WTC11 (cell line): ENCODE measurements around the gene OR2F2. TPM values are rescaled to one million over a fixed set of nuclear protein-coding genes. Genes with fewer than 3 reads are reported as not detected.
A peak's percentile ranks its signal among the peaks of the same experiment; 100 is the strongest.

Experiments used
- ATAC-seq: fragments of 200-7000 bp; cut with Tn5 transposase; 2 replicates; pipeline ENCODE4 v1.10.0; 2021; ENCODE audit warnings: mild to moderate bottlenecking, moderate library complexity
- CTCF ChIA-PET: fragments of 300-600 bp; sonication (Branson Sonifier 250); formaldehyde crosslinking; loops from one replicate; lab custom pipeline; 2021; ENCODE audit warnings: antibody characterized with exemption; lab: Charles Lee
- POLR2A ChIA-PET: fragments of 350-600 bp; sonication (Branson Sonifier 250); formaldehyde crosslinking; loops from one replicate; lab custom pipeline; 2021; ENCODE audit warnings: antibody characterized with exemption; lab: Charles Lee
- DNase-seq: peaks from one replicate; pipeline ENCODE4 v3.0.0; 2021; ENCODE audit warnings: low spot score
- H3K27ac Mint-ChIP-seq: 2 replicates; pipeline ENCODE4 v1.8.0; 2021; ENCODE audit warnings: mixed read lengths
- H3K27me3 Mint-ChIP-seq: 2 replicates; pipeline ENCODE4 v1.8.0; 2021; ENCODE audit warnings: low read depth, mild to moderate bottlenecking, moderate library complexity, mixed read lengths
- H3K36me3 Mint-ChIP-seq: 2 replicates; pipeline ENCODE4 v1.8.0; 2021; ENCODE audit warnings: mixed read lengths
- H3K4me1 Mint-ChIP-seq: 2 replicates; pipeline ENCODE4 v1.8.0; 2022; ENCODE audit warnings: mixed read lengths
- H3K4me3 Mint-ChIP-seq: 2 replicates; pipeline ENCODE4 v1.8.0; 2021; ENCODE audit warnings: mild to moderate bottlenecking, moderate library complexity, mixed read lengths
- H3K9me3 Mint-ChIP-seq: 2 replicates; pipeline ENCODE4 v1.8.0; 2021; ENCODE audit warnings: mixed read lengths
- ELF4 ChIP-seq: sonication (generic); formaldehyde crosslinking; IDR thresholded peaks from 2 replicates; pipeline ENCODE4 v1.8.1; 2022; ENCODE audit warnings: low read depth, mild to moderate bottlenecking, moderate library complexity, missing genetic modification reagents
- ETV6 ChIP-seq: sonication (generic); formaldehyde crosslinking; IDR thresholded peaks from 2 replicates; pipeline ENCODE4 v1.8.1; 2022; ENCODE audit warnings: mild to moderate bottlenecking, missing genetic modification reagents
- FOXP1 ChIP-seq: sonication (generic); formaldehyde crosslinking; IDR thresholded peaks from 2 replicates; pipeline ENCODE4 v1.8.0; 2022; ENCODE audit warnings: missing genetic modification reagents, mild to moderate bottlenecking, moderate library complexity, borderline replicate concordance
- MXD4 ChIP-seq: fragments of 250-450 bp; sonication (Bioruptor Pico); IDR thresholded peaks from 2 replicates; pipeline ENCODE4 v1.8.0; 2021; ENCODE audit warnings: mild to moderate bottlenecking, moderate library complexity, borderline replicate concordance
- NR2C2 ChIP-seq: sonication (generic); formaldehyde crosslinking; IDR thresholded peaks from 2 replicates; pipeline ENCODE4 v1.8.0; 2022; ENCODE audit warnings: mild to moderate bottlenecking, missing genetic modification reagents
- SMAD4 ChIP-seq: sonication (generic); formaldehyde crosslinking; IDR thresholded peaks from 2 replicates; pipeline ENCODE4 v1.8.0; 2022; ENCODE audit warnings: mild to moderate bottlenecking, missing genetic modification reagents
- ZNF121 ChIP-seq: sonication (generic); formaldehyde crosslinking; IDR thresholded peaks from 2 replicates; pipeline ENCODE4 v1.8.0; 2023; ENCODE audit warnings: missing genetic modification reagents
- ZNF423 ChIP-seq: fragments of 250-450 bp; sonication (Bioruptor Pico); IDR thresholded peaks from 2 replicates; pipeline ENCODE4 v2.1.2; 2022; ENCODE audit warnings: mild to moderate bottlenecking, moderate library complexity
- total RNA-seq: library from RNA; stranded (reverse); gene quantifications from 3 replicates; pipeline ENCODE4 v1.2.3, GENCODE V29; 2021
- TF ChIP-seq, protein P1 (sequence below): sonication (generic); formaldehyde crosslinking; IDR thresholded peaks from 2 replicates; pipeline ENCODE4 v1.8.1; 2022; ENCODE audit warnings: mild to moderate bottlenecking, missing genetic modification reagents, moderate library complexity, borderline replicate concordance
- TF ChIP-seq, protein P2 (sequence below): sonication (generic); formaldehyde crosslinking; IDR thresholded peaks from 2 replicates; pipeline ENCODE4 v1.8.1; 2022; ENCODE audit warnings: low read depth, mild to moderate bottlenecking, moderate library complexity, missing genetic modification reagents, borderline replicate concordance
- TF ChIP-seq, protein P3 (sequence below): sonication (generic); formaldehyde crosslinking; IDR thresholded peaks from 2 replicates; pipeline ENCODE4 v1.8.1; 2023; ENCODE audit warnings: mild to moderate bottlenecking, missing genetic modification reagents
- TF ChIP-seq, protein P4 (sequence below): fragments of 250-450 bp; sonication (Bioruptor Pico); IDR thresholded peaks from 2 replicates; pipeline ENCODE4 v1.9.0; 2021; ENCODE audit warnings: mild to moderate bottlenecking
- TF ChIP-seq, protein P5 (sequence below): fragments of 200-600 bp; IDR thresholded peaks from 2 replicates; pipeline ENCODE4 v1.8.0; 2022; ENCODE audit warnings: antibody characterized with exemption

The OR2F2 gene
- total RNA-seq, 1 experiment from 2014 or later, result not detected

DNA sequence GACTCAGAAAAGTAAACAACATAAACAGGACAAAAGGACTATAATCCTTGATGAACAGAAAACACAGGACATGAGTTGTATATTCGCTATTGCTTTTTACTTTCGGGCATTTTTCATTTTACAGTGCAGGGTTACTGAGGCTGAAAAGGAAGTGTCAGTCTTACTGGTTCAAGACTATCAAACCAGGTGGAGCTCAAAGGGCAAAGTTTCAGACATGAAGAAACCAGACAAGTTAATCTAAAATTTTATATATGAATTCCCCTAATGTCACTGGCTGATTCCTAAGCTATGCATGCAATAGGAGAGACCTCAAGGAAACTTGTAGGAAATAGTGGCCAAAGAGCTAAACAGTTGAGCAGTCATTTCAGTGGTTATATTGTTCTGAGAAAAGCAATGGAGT is 44.5 kb upstream of the OR2F2 start:
- H3K36me3 Mint-ChIP-seq, result peaks cover 14% of the 10 kb centered on the region
- H3K27ac Mint-ChIP-seq, result no peak overlapping the region

DNA sequence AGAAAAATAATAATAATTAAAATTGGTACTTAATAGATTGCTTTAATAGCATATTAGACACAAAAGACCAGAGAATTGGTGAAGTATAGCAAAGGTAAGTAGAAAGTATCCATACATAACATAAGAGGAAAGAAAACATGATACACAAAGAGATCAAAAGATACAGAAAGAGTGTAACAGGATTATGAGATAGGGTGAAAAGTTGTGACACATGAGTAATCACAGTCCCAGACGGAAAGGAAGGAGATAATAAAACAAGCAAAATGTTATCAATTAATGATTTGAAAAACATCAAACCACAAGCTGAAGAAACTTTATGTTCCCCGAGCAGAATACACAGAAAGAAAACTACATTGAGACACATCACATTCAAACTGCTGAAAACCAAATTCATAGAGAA is 43.6 kb upstream of the OR2F2 start:
- Mint-ChIP-seq H3K27ac (0 out of 2 replicates have a peak overlapping the region, but pooled peaks have one; percentile 44), H3K9me3 (peaks cover 14% of the 10 kb centered on the region), H3K36me3 (peaks cover 14% of the 10 kb centered on the region), H3K4me3 (no peak overlapping the region), H3K27me3 (no peaks in the 10 kb centered on the region), H3K4me1 (peaks cover 13% of the 10 kb centered on the region)
- POLR2A ChIA-PET, result no interaction called here
- CTCF ChIA-PET, result interaction anchor here (2.4 kb wide), 1 partner anchor 12 kb away, joined by 52 read pairs; the partner anchor contains the start of gene TCAF1
- TF ChIP-seq FOXP1 (CRISPR knock-in tag) (no peak), ELF4 (CRISPR knock-in tag) (no peak), ZNF121 (CRISPR knock-in tag) (no peak), MXD4 (CRISPR knock-in tag) (no peak), ZNF423 (no peak), SMAD4 (CRISPR knock-in tag) (no peak), NR2C2 (CRISPR knock-in tag) (no peak)
- TF ChIP-seq, protein P1, sequence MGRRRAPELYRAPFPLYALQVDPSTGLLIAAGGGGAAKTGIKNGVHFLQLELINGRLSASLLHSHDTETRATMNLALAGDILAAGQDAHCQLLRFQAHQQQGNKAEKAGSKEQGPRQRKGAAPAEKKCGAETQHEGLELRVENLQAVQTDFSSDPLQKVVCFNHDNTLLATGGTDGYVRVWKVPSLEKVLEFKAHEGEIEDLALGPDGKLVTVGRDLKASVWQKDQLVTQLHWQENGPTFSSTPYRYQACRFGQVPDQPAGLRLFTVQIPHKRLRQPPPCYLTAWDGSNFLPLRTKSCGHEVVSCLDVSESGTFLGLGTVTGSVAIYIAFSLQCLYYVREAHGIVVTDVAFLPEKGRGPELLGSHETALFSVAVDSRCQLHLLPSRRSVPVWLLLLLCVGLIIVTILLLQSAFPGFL (CRISPR knock-in tag), result no peak
- TF ChIP-seq, protein P2, sequence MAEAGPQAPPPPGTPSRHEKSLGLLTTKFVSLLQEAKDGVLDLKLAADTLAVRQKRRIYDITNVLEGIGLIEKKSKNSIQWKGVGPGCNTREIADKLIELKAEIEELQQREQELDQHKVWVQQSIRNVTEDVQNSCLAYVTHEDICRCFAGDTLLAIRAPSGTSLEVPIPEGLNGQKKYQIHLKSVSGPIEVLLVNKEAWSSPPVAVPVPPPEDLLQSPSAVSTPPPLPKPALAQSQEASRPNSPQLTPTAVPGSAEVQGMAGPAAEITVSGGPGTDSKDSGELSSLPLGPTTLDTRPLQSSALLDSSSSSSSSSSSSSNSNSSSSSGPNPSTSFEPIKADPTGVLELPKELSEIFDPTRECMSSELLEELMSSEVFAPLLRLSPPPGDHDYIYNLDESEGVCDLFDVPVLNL, result no peak
- DNase-seq (no peak), ATAC-seq (no peak)

More for the DNA sequence above, 44.5 kb upstream of the OR2F2 start:
- TF ChIP-seq ZNF423, result no peak
- TF ChIP-seq, protein P3, sequence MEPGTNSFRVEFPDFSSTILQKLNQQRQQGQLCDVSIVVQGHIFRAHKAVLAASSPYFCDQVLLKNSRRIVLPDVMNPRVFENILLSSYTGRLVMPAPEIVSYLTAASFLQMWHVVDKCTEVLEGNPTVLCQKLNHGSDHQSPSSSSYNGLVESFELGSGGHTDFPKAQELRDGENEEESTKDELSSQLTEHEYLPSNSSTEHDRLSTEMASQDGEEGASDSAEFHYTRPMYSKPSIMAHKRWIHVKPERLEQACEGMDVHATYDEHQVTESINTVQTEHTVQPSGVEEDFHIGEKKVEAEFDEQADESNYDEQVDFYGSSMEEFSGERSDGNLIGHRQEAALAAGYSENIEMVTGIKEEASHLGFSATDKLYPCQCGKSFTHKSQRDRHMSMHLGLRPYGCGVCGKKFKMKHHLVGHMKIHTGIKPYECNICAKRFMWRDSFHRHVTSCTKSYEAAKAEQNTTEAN (CRISPR knock-in tag), result no peak
- TF ChIP-seq, protein P4, sequence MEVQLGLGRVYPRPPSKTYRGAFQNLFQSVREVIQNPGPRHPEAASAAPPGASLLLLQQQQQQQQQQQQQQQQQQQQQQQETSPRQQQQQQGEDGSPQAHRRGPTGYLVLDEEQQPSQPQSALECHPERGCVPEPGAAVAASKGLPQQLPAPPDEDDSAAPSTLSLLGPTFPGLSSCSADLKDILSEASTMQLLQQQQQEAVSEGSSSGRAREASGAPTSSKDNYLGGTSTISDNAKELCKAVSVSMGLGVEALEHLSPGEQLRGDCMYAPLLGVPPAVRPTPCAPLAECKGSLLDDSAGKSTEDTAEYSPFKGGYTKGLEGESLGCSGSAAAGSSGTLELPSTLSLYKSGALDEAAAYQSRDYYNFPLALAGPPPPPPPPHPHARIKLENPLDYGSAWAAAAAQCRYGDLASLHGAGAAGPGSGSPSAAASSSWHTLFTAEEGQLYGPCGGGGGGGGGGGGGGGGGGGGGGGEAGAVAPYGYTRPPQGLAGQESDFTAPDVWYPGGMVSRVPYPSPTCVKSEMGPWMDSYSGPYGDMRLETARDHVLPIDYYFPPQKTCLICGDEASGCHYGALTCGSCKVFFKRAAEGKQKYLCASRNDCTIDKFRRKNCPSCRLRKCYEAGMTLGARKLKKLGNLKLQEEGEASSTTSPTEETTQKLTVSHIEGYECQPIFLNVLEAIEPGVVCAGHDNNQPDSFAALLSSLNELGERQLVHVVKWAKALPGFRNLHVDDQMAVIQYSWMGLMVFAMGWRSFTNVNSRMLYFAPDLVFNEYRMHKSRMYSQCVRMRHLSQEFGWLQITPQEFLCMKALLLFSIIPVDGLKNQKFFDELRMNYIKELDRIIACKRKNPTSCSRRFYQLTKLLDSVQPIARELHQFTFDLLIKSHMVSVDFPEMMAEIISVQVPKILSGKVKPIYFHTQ, result no peak
- CTCF ChIA-PET, result no interaction called here
- Mint-ChIP-seq H3K4me1 (peaks cover 15% of the 10 kb centered on the region), H3K27me3 (no peaks in the 10 kb centered on the region), H3K4me3 (no peak overlapping the region), H3K9me3 (peaks cover 14% of the 10 kb centered on the region)
- DNase-seq (no peak), ATAC-seq (no peak)
- POLR2A ChIA-PET, result interaction anchor here (1.3 kb wide), 1 partner anchor 11 kb away, joined by 7 read pairs; the partner anchor contains the start of gene TCAF1

DNA sequence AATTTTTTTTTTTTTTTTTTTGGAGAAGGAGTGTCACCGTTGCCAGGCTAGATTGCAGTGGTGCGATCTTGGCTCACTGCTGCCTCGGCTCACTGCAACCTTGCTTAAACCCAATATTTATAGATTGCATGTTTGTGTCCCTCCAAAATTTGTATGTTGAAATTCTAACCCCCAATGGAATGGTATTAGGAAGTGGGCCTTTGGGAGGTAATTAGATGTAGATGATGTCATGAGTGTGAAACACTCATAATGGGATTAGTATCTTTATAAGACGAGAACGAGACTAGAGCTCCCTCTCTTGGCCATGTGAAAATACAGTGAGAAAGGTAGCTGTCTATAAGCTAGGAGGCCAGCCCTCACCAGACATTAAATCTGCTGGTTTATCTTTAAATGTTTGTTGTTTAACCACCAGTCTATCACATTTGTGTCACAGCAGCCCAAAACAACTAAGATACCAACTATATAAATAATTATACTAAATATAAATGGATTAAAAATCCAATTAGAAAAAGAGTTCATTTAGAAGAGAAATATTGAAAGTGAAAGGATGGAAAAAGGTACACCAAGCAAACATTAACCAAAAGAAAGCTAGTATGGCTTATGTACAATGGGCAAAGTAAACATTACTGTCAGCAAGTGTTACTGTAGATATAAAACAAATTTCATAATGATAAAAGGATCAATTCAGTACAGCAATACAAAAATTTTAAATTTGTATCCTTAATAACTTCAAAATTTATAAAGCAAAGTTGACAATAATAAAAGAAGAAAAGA is 42.3 kb upstream of the OR2F2 start:
- TF ChIP-seq ETV6, result no peak
- TF ChIP-seq, protein P5, sequence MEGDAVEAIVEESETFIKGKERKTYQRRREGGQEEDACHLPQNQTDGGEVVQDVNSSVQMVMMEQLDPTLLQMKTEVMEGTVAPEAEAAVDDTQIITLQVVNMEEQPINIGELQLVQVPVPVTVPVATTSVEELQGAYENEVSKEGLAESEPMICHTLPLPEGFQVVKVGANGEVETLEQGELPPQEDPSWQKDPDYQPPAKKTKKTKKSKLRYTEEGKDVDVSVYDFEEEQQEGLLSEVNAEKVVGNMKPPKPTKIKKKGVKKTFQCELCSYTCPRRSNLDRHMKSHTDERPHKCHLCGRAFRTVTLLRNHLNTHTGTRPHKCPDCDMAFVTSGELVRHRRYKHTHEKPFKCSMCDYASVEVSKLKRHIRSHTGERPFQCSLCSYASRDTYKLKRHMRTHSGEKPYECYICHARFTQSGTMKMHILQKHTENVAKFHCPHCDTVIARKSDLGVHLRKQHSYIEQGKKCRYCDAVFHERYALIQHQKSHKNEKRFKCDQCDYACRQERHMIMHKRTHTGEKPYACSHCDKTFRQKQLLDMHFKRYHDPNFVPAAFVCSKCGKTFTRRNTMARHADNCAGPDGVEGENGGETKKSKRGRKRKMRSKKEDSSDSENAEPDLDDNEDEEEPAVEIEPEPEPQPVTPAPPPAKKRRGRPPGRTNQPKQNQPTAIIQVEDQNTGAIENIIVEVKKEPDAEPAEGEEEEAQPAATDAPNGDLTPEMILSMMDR, result 0 out of 2 replicates have a peak, but pooled peaks have one; percentile 16
- TF ChIP-seq, all 79 proteins: peak for 1
- H3K36me3 Mint-ChIP-seq, result peaks cover 14% of the 10 kb centered on the region
- H3K9me3 Mint-ChIP-seq, result peaks cover 14% of the 10 kb centered on the region
- H3K27ac Mint-ChIP-seq, result no peak overlapping the region
- CTCF ChIA-PET, result interaction anchor here (0.6 to 2.4 kb wide), 12 partner anchors 9 to 235 kb away, joined by 3 to 52 read pairs (median 4); partner anchors contain the start of gene TCAF1
- DNase-seq, result no peak
- H3K4me3 Mint-ChIP-seq, result no peak overlapping the region
- H3K27me3 Mint-ChIP-seq, result no peaks in the 10 kb centered on the region
- peaks cover 6% of the 10 kb centered on the region; the same call in 1 of the 2 replicates for H3K4me1 Mint-ChIP-seq
- peak; percentile 95 for ATAC-seq
- POLR2A ChIA-PET, result interaction anchor here (1.3 kb wide), 1 partner anchor 9 kb away, joined by 15 read pairs; the partner anchor contains the start of gene TCAF1
